ENCODE results near the gene SYT1.

The SYT1 gene

DNA sequence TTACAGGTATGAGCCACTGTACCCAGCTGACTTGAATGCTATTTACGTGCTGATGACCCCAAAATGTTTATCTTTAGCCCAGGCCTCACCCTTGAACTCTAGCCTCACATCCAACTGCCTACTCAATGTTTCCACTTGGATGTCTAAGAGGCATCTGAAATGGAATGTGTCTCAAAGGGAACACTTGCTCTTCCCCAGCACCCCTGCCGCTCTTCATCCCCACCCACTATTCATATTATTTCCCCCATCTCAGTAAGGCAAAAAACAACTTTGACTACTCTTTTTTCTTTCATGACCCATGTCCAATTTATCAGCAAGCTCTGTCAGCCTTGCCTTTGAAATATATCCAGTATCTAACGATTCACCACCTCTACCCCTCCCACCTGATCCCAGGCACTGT, 621.6 kb downstream of the SYT1 start:
- TF ChIP-seq, protein P1, sequence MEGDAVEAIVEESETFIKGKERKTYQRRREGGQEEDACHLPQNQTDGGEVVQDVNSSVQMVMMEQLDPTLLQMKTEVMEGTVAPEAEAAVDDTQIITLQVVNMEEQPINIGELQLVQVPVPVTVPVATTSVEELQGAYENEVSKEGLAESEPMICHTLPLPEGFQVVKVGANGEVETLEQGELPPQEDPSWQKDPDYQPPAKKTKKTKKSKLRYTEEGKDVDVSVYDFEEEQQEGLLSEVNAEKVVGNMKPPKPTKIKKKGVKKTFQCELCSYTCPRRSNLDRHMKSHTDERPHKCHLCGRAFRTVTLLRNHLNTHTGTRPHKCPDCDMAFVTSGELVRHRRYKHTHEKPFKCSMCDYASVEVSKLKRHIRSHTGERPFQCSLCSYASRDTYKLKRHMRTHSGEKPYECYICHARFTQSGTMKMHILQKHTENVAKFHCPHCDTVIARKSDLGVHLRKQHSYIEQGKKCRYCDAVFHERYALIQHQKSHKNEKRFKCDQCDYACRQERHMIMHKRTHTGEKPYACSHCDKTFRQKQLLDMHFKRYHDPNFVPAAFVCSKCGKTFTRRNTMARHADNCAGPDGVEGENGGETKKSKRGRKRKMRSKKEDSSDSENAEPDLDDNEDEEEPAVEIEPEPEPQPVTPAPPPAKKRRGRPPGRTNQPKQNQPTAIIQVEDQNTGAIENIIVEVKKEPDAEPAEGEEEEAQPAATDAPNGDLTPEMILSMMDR (IDR thresholded peaks at IDR 0.05; ENCODE audit: insufficient read depth, low read depth, low read length, missing control alignments): no peak
- DNase-seq (ENCODE audit: low read depth): no peak
- no peak overlapping the region for H3K4me3 ChIP-seq (ENCODE audit: low read length)

DNA sequence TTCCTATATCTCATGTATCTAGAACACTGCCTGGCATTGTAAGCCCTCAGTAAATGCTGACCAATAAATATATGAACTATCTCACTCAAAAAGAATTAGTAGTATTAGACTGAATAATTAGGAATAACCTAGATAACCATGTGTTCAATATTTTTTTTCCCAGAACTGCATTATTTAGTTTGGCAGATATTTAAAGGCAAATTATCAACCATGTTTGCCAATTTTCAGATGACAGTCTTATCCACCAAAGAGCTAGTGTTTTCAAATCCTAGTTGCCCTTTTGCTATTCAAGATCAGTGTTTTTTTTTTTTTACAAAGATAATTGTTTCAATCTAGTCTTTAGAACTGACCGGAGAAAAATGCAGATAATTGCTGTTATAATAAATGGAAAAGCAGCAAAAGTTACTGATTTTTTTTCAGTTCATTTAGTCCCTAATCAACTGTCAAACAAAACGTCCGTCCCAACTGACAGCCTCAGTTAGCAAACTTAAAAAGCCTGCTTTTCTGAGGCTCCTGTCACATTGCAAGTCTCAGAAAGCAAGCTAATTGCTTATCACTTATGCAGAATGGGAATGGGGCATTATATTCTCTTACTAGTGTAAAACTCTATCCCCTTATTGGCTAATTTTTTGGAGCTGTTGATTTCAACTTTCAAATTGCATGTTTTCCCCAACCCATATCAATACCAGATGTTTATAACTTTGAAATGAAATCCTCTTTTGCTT, 623.0 kb downstream of the SYT1 start:
- DNase-seq (ENCODE audit: low read depth): no peak
- TF ChIP-seq, protein P1 (IDR thresholded peaks at IDR 0.05; ENCODE audit: insufficient read depth, low read depth, low read length, missing control alignments): no peak
- no peak overlapping the region for H3K4me3 ChIP-seq (ENCODE audit: low read length)
